IPS-15b (cell line): ENCODE data around the gene SCAMP5.

ENCODE experiments used
- H3K27me3 ChIP-seq: one replicate; pipeline ENCODE4 v1.6.1; 2013; ENCODE audit warnings: low read length; ENCODE audit not compliant: control insufficient read depth, insufficient read depth
- H3K36me3 ChIP-seq: one replicate; pipeline ENCODE4 v1.6.1; 2013; ENCODE audit warnings: low read length; ENCODE audit not compliant: control insufficient read depth, insufficient read depth
- H3K4me1 ChIP-seq: one replicate; pipeline ENCODE4 v1.6.1; 2013; ENCODE audit warnings: mild to moderate bottlenecking, low read length; ENCODE audit not compliant: control insufficient read depth, insufficient read depth
- H3K4me3 ChIP-seq: one replicate; pipeline ENCODE4 v1.5.1; 2013; ENCODE audit warnings: low read depth, low read length
- H3K9ac ChIP-seq: one replicate; pipeline ENCODE4 v1.6.1; 2013; ENCODE audit warnings: low read depth, mild to moderate bottlenecking, low read length
- H3K9me3 ChIP-seq: one replicate; pipeline ENCODE4 v1.6.1; 2013; ENCODE audit warnings: mild to moderate bottlenecking, low read length; ENCODE audit not compliant: control insufficient read depth, insufficient read depth

SCAMP5 gene

DNA sequence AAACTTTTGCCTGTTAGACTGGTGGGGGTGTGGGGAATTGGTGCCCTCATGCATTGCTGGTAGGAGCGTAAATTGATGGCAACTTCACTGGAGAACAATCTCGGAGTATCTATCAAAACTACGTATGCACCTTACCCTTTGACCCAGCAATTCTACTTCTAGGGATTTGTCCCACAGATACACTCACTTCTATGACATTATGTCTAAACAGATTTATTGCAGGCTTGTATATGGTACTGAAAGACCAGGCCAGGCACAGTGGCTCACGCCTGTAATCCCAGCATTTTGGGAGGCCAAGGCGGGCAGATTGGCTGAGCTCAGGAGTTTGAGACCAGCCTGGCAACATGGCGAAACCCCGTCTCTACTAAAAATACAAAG is 58.4 kb downstream of the SCAMP5 start:
- H3K4me1 ChIP-seq, result no peaks in the 10 kb centered on the region
- no peak overlapping the region for H3K4me3 ChIP-seq
- peaks cover under 1% of the 10 kb centered on the region for H3K36me3 ChIP-seq
- no peaks in the 10 kb centered on the region for H3K27me3 ChIP-seq
- no peaks in the 10 kb centered on the region for H3K9me3 ChIP-seq
- no peak overlapping the region for H3K9ac ChIP-seq

DNA sequence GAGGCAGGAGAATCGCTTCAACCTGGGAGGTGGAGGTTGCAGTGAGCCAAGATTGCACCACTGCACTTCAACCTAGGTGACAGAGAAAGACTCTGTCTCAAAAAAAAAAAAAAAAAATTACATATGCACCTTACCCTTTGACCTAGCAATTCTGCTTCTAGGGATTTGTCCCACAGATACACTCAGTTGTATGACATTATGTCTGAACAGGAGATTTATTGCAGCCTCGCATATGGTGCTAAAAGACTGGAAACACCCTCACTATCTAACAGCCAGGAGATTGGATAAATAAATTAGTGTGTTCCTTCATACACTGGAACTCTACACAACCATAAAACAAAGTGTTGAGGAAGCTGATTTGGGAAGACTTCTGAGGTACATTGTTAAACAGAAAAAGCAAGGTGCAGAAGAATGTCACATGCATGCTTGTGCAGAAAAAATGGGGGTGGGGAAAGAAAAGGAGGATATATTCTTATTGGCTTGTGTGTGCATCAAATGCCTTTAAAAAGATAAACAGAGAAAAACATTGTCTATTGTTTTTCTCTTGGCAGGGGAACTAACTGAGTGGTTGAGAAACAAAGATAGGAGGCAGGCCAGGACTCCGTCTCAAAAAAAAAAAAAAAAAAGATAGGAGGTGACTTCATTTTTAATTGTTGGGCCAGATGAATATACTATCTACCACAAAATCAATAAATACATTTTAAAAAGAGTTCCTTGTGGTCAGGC is 59.0 kb downstream of the SCAMP5 start:
- H3K9ac ChIP-seq, result no peak overlapping the region
- no peaks in the 10 kb centered on the region for H3K27me3 ChIP-seq
- H3K36me3 ChIP-seq, result no peaks in the 10 kb centered on the region
- H3K4me3 ChIP-seq, result no peak overlapping the region
- no peaks in the 10 kb centered on the region for H3K9me3 ChIP-seq
- H3K4me1 ChIP-seq, result no peaks in the 10 kb centered on the region

GRCh38 chr15:75056036-75056435 is 60.7 kb downstream of the SCAMP5 start:
- no peak overlapping the region for H3K9ac ChIP-seq
- H3K4me1 ChIP-seq, result no peaks in the 10 kb centered on the region
- H3K27me3 ChIP-seq, result no peaks in the 10 kb centered on the region
- no peak overlapping the region for H3K4me3 ChIP-seq
- no peaks in the 10 kb centered on the region for H3K36me3 ChIP-seq
- H3K9me3 ChIP-seq, result no peaks in the 10 kb centered on the region

DNA sequence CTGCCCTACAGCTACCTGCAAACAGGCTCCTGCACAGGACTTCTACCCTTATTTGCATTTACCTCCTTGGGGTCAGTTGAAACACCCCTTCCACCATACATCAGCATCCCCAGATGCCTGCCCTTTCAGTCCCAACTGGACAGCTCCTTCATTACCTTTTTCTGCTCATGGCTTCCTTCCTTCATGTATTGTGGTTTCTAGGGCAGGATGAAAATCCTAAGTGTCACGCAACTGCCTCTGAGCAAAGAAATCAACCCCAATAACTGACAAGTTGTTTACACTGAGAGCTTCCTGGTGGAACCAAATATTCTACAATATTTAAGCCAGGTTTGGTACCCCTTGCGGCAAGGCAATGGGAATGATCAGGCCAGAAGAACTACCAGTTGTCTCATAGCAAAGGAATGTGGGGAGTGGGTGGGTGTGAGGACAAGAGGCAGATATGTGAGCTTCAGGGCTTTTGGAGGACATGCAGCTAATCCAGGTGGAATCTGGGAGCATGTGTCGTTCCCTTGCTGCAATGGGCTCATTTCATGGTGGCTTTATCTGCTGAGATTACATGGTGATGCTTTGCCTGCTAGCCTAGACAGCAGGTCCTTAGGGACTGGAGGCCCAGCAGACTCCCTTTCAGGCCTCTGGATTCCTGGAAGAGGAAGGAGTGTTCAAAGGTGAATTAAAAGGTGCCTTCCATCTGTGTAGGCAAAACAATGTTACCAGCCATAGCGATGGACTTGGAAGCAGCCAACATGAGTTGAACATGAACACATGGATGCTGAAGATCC is 63.0 kb downstream of the SCAMP5 start:
- no peak overlapping the region for H3K4me3 ChIP-seq
- H3K9ac ChIP-seq, result no peak overlapping the region
- no peaks in the 10 kb centered on the region for H3K4me1 ChIP-seq
- no peaks in the 10 kb centered on the region for H3K36me3 ChIP-seq
- no peaks in the 10 kb centered on the region for H3K27me3 ChIP-seq
- H3K9me3 ChIP-seq, result no peaks in the 10 kb centered on the region

- Histone ChIP-seq H3K36me3 (no peaks in the 10 kb centered on the region), H3K9me3 (no peaks in the 10 kb centered on the region), H3K9ac (no peak overlapping the region), H3K4me3 (no peak overlapping the region), H3K4me1 (no peaks in the 10 kb centered on the region), H3K27me3 (no peaks in the 10 kb centered on the region)
These were observed 64.2 kb downstream of the SCAMP5 start for GRCh38 chr15:75059607-75060006.

- no peak overlapping the region for H3K9ac ChIP-seq
These were observed 65.9 kb downstream of the SCAMP5 start for GRCh38 chr15:75061272-75061671.

DNA sequence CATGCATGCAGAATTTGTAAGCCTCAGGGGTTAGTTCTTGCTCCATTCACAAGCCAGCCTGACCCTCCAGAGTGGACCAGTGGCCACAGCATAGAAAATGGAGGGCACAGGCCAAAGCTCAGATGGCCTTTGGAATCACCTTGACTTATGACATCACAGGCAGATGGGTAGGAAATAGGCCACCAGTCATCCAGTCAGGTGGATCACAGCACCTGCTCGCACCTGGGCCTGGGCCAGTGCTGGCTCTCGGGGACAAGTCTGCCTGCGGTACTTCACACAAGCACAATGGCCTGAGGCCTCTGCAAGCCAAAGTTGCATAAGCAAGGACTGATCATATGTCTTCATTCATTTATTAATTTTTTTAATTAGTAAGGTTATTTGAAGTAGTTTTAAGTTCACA is 67.3 kb downstream of the SCAMP5 start:
- Histone ChIP-seq H3K27me3 (no peaks in the 10 kb centered on the region), H3K9me3 (no peaks in the 10 kb centered on the region), H3K36me3 (no peaks in the 10 kb centered on the region), H3K9ac (no peak overlapping the region), H3K4me3 (no peak overlapping the region), H3K4me1 (peaks cover 2% of the 10 kb centered on the region)

More at GRCh38 chr15:75061272-75061671, 65.9 kb downstream of the SCAMP5 start:
- Histone ChIP-seq H3K36me3 (no peaks in the 10 kb centered on the region), H3K4me3 (no peak overlapping the region), H3K27me3 (no peaks in the 10 kb centered on the region), H3K9me3 (no peaks in the 10 kb centered on the region), H3K4me1 (peaks cover 2% of the 10 kb centered on the region)

DNA sequence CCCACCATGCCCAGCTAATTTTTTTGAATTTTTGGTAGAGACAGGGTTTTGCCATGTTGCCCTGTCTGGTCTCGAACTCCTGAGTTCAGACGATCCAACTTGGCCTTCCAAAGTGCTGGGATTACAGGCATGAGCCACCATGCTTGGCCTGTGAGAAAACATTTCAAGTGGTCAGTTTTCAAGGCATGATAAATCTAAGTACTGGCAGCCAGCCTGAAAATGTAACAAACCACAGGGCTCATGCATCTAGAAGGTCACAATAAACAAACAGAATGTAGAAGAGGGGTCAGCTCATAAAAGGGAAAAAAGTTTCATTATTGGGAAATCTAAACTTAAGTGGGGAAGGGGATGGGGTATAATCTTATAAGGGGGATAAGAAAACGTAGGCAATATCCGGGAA is 68.0 kb downstream of the SCAMP5 start:
- H3K9ac ChIP-seq, result no peak overlapping the region
- H3K4me1 ChIP-seq, result peaks cover 2% of the 10 kb centered on the region
- H3K4me3 ChIP-seq, result no peak overlapping the region

DNA sequence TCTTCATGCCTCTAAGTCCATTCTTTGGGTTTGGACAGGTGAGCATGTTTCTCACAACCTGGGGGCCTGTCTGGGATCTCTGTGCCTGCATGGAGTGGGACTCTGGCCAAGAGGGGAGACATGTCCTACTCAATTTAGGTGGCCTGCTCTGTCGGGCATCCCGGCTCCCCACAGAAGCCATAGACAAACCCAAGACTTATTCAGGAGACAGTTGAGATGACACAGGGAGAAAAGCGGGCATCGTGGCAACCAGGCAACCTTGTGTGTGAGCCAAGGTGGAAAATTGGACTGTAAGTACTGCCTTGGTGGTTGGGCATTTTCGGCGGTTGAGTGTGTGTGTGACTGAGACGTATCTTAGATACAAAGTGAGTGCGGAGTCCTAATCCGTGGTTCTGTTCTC is 68.5 kb downstream of the SCAMP5 start:
- Histone ChIP-seq H3K9ac (no peak overlapping the region), H3K4me3 (no peak overlapping the region), H3K27me3 (no peaks in the 10 kb centered on the region), H3K9me3 (no peaks in the 10 kb centered on the region), H3K36me3 (no peaks in the 10 kb centered on the region), H3K4me1 (peaks cover 2% of the 10 kb centered on the region)

More for the DNA sequence above, 68.0 kb downstream of the SCAMP5 start:
- no peaks in the 10 kb centered on the region for H3K36me3 ChIP-seq
- no peaks in the 10 kb centered on the region for H3K9me3 ChIP-seq
- H3K27me3 ChIP-seq, result no peaks in the 10 kb centered on the region

- Histone ChIP-seq H3K4me3 (no peak overlapping the region), H3K9me3 (no peaks in the 10 kb centered on the region), H3K4me1 (peaks cover 2% of the 10 kb centered on the region), H3K36me3 (no peaks in the 10 kb centered on the region), H3K9ac (no peak overlapping the region), H3K27me3 (no peaks in the 10 kb centered on the region)
These were observed 69.5 kb downstream of the SCAMP5 start for GRCh38 chr15:75064846-75065245.

DNA sequence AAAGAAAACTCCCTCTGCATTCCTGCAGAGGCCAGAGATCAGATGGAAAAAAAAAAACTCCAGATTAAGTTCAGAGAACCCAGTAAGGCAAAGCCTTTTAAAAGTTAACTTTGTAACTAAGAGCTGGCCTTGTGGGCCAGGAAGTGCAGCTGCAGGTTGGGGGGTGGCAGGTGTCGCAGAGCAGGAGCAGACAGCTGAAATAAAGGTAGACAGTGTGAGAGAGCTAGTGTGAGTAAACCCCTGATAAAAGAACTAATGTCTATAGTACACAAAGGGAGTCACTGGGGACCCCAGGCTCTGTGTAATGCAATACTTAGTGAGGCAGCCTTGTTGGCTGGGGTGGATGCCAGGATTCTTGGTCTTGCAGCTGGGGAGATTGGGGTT is 70.1 kb downstream of the SCAMP5 start:
- no peak overlapping the region for H3K4me3 ChIP-seq
- H3K27me3 ChIP-seq, result no peaks in the 10 kb centered on the region
- H3K9me3 ChIP-seq, result no peaks in the 10 kb centered on the region
- no peaks in the 10 kb centered on the region for H3K36me3 ChIP-seq
- H3K4me1 ChIP-seq, result peaks cover 2% of the 10 kb centered on the region
- no peak overlapping the region for H3K9ac ChIP-seq

DNA sequence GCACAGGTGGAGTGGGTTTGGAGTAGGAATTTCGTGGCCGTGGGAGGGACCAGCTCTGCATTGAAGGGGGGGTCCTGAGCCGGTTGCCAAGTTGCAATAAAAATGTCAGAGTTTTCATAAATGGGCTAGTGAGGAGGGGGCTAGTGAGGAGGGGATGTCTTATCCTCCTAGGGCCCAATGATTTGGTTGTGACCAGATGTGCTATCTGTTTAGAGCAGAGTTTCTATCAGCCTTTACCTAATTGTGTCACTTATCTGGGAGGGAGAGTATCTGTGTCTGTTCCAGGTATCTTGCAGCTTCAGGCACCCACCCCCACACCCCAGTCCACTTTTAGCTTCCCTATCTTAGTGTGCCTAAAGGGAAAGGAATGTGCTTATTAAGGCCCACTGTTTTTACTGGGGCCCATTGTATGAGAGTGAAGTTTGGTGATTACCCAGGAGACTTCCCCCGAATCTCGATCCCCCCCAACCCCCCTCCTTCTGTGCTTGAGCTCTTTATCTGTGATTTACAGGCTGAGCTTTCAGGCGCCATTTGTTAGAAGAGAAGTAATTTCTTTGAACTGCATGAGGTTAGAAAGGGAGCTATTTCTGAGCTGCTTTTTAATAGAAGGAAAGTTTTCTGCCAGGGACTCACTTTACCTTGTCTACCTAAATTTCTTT is 70.6 kb downstream of the SCAMP5 start:
- Histone ChIP-seq H3K9me3 (no peaks in the 10 kb centered on the region), H3K4me1 (peaks cover 2% of the 10 kb centered on the region), H3K9ac (no peak overlapping the region), H3K36me3 (no peaks in the 10 kb centered on the region), H3K4me3 (no peak overlapping the region), H3K27me3 (no peaks in the 10 kb centered on the region)
